ENCODE results near the gene CDH20.

DNA sequence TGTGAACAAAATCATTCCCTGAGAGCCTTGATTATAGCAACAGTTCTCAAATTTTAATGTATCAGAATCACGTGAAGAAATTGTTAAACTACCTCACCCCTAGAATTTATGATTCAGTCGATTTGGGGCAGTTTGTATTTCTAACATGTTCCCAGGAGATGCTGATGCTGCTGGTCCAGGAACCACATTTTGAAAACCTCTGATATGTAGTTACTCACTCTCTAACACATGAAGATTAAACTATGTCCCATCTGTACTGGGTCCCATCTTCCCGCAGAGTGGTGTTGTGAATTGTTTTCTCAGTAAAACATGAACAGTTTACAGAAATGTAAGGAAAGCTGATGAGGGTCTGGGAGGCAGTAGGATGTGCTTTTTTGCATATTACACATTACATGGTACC lies 223.1 kb downstream of the CDH20 start:
- TF ChIP-seq, protein P1, sequence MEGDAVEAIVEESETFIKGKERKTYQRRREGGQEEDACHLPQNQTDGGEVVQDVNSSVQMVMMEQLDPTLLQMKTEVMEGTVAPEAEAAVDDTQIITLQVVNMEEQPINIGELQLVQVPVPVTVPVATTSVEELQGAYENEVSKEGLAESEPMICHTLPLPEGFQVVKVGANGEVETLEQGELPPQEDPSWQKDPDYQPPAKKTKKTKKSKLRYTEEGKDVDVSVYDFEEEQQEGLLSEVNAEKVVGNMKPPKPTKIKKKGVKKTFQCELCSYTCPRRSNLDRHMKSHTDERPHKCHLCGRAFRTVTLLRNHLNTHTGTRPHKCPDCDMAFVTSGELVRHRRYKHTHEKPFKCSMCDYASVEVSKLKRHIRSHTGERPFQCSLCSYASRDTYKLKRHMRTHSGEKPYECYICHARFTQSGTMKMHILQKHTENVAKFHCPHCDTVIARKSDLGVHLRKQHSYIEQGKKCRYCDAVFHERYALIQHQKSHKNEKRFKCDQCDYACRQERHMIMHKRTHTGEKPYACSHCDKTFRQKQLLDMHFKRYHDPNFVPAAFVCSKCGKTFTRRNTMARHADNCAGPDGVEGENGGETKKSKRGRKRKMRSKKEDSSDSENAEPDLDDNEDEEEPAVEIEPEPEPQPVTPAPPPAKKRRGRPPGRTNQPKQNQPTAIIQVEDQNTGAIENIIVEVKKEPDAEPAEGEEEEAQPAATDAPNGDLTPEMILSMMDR (conservative IDR thresholded peaks at IDR 0.05; ENCODE audit: low read depth, low read length), result no peak
- TF ChIP-seq EZH2phosphoT487 (IDR thresholded peaks at IDR 0.05; ENCODE audit: borderline replicate concordance, low read length), result no peak
